ENCODE measurements around the gene KANK2.
A peak's percentile ranks its signal among the peaks of the same experiment; 100 is the strongest.

The KANK2 gene

DNA sequence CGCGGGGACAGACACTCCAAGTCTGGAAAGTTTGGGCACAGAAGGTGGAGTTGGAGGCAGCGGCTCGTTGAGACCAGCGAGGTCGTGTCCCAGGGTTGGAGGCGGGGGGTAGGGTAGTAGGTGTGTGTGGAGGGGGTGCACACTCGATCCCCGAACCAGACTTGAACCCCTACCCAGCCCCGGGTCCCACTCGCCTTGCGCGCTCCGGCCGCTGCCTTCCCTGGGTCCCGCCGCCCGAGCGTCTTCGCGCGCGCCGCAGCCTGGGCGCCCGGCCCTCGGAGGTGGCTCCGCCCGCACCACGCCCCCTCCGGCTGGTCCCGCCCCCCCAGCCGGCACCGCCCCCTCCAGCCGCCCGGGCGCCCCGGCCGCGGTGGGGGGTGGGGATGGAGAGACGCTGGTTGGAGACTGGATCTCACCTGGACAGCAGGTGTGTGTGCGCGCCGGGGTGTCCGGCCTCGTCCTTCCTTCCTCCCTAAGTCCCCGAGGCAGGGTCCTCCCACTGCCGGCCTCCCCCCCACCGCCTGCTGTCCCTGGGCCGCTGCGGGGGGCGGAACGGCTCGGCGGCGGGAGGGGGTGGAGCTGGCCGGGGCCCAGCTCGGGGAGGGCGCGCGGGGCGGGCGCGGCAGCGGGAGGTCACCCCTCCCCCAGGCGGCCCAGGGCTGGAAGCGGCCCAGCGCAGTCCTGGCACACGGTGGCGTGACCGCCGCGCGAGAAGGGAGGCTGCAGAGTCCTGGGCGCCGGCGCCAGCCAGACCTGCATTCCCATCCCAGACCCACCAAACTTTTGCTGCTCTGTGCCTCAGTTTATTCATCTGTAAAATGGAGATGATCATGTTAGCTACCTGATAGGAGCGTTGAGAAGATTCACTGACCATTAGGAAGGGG is at the start of gene KANK2:
Gene KANK2 (minus strand): TSS at position 255 of the 884 bp plus-strand sequence. CDS start 3,034 bp downstream, outside the sequence.
- Histone ChIP-seq H3K4me3 (ENCODE audit: low read depth in 1 of 5, low read length in 5 of 5) (peak within 1 kb of the TSS; percentile 89 to 94 (median 93)), H3K9ac (ENCODE audit: low read length in 5 of 5) (peak within 1 kb of the TSS; percentile 56 to 86 (median 80)), H3K4me1 (ENCODE audit: control insufficient read depth in 5 of 5, insufficient read depth in 5 of 5, low read length in 5 of 5) (peaks cover 4 to 63% (median 54%) of the 10 kb centered on the region in 5 donors), H3K9me3 (ENCODE audit: control insufficient read depth in 5 of 5, low read length in 5 of 5) (no peaks in the 10 kb centered on the region), H3K27ac (ENCODE audit: low read depth, low read length) (peak within 1 kb of the TSS; percentile 78), H3K36me3 (ENCODE audit: control insufficient read depth in 5 of 5, insufficient read depth in 5 of 5, low read length in 5 of 5) (peaks cover 0 to 56% (median 54%) of the 10 kb centered on the region in 5 donors), H3K27me3 (ENCODE audit: control insufficient read depth in 5 of 5, insufficient read depth in 4 of 5, low read length in 5 of 5) (no peaks in the 10 kb centered on the region)

DNA sequence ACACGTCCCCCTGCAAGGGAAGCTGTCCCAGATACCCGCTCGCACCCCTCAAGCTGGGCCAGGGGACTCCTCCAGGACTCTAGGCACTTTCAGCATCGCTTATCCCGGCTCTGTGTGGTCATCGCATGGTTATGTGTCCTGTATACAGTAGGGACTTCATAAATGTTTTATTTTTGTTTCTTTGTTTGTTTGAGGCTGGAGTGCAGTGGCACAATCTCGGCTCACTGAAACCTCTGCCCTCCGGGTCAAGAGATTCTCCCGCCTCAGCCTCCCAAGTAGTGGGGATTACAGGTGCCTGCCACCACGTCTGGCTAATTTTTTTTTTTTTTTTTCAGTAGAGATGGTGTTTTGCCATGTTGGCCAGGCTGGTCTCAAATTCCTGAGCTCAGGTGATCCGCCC is 49.6 kb upstream of the KANK2 start:
- peak overlapping the region; percentile 65 for H3K27ac ChIP-seq (ENCODE audit: low read depth, low read length)

DNA sequence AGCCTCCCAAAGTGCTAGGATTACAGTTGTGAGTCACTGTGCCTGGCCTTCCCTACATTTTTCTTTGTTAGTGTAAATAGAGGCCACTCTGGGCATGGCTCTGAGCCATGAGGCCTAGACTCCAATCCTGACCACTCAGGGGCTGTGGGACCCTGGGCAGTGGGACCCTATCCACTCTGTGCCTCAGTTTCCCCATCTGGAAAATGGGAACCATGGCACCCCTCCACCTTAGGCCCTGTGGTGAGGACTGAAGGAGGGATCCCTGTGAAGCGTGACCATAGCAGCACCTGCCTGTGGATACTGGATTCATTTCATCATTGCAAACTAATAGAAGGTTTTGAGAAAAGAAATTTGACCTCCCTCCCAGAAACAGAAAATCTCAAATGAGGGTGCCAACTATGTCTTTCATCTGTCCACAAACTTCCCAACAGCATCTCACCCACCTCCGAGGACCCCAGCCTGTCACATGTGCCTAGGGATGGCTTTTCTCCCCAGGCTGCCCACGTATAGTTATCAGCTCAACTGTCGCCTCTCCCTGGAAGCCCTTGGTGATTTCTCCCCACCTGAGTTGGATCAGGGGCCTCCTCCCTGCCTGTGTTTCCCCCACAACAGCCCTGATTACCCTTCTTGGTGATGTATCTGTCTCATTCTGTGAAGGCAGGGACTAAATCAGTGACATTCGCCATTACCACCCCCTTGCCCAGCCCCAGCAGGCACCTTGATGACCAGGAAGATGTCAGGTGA is 47.7 kb upstream of the KANK2 start:
- Histone ChIP-seq H3K4me3 (ENCODE audit: low read depth in 1 of 5, low read length in 5 of 5) (no peak overlapping the region), H3K9ac (ENCODE audit: low read length in 5 of 5) (no peak overlapping the region), H3K36me3 (ENCODE audit: control insufficient read depth in 5 of 5, insufficient read depth in 5 of 5, low read length in 5 of 5) (peaks cover 0 to 59% (median 47%) of the 10 kb centered on the region in 5 donors), H3K4me1 (ENCODE audit: control insufficient read depth in 5 of 5, insufficient read depth in 5 of 5, low read length in 5 of 5) (peaks cover 6 to 51% (median 39%) of the 10 kb centered on the region in 5 donors), H3K9me3 (ENCODE audit: control insufficient read depth in 5 of 5, low read length in 5 of 5) (no peaks in the 10 kb centered on the region), H3K27me3 (ENCODE audit: control insufficient read depth in 5 of 5, insufficient read depth in 4 of 5, low read length in 5 of 5) (no peaks in the 10 kb centered on the region), H3K27ac (ENCODE audit: low read depth, low read length) (peak overlapping the region; percentile 54)

More for the DNA sequence above, 49.6 kb upstream of the KANK2 start:
- Histone ChIP-seq H3K27me3 (ENCODE audit: control insufficient read depth in 5 of 5, insufficient read depth in 4 of 5, low read length in 5 of 5) (no peaks in the 10 kb centered on the region), H3K9ac (ENCODE audit: low read length in 5 of 5) (no peak overlapping the region), H3K4me1 (ENCODE audit: control insufficient read depth in 5 of 5, insufficient read depth in 5 of 5, low read length in 5 of 5) (peaks cover 6 to 42% (median 31%) of the 10 kb centered on the region in 5 donors), H3K36me3 (ENCODE audit: control insufficient read depth in 5 of 5, insufficient read depth in 5 of 5, low read length in 5 of 5) (peaks cover 2 to 64% (median 47%) of the 10 kb centered on the region in 5 donors), H3K4me3 (ENCODE audit: low read depth in 1 of 5, low read length in 5 of 5) (no peak overlapping the region), H3K9me3 (ENCODE audit: control insufficient read depth in 5 of 5, low read length in 5 of 5) (no peaks in the 10 kb centered on the region)

DNA sequence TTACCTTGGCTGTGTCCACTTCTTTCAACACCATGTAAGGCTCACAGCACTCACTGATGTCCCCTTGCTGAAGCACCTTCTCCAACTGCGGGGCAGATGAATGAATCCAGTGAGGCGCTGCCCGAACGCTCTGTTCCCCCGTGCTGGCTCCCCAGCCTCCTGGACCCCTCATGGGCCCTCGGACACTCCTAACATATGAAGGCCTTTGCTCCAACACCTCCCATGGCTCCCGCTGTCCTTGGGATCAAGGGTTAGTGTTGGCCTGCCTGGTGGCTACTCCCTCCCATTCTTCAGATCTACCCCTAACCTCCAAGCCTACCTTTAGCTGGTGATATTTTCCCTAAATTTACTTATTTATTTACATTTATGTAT is 46.4 kb upstream of the KANK2 start:
- peaks cover 6 to 63% (median 44%) of the 10 kb centered on the region in 5 donors for H3K4me1 ChIP-seq (ENCODE audit: control insufficient read depth in 5 of 5, insufficient read depth in 5 of 5, low read length in 5 of 5)
- peak overlapping the region; percentile 54 for H3K27ac ChIP-seq (ENCODE audit: low read depth, low read length)
- no peaks in the 10 kb centered on the region for H3K27me3 ChIP-seq (ENCODE audit: control insufficient read depth in 5 of 5, insufficient read depth in 4 of 5, low read length in 5 of 5)
- H3K9me3 ChIP-seq (ENCODE audit: control insufficient read depth in 5 of 5, low read length in 5 of 5), result peaks cover 0 to 6% (median 2%) of the 10 kb centered on the region in 5 donors
- peaks cover 0 to 67% (median 57%) of the 10 kb centered on the region in 5 donors for H3K36me3 ChIP-seq (ENCODE audit: control insufficient read depth in 5 of 5, insufficient read depth in 5 of 5, low read length in 5 of 5)
- H3K4me3 ChIP-seq (ENCODE audit: low read depth in 1 of 5, low read length in 5 of 5), result peak overlapping the region in 2 of 5 donors; percentile 24 to 26
- peak overlapping the region in 1 of 5 donors; percentile 30 for H3K9ac ChIP-seq (ENCODE audit: low read length in 5 of 5)

DNA sequence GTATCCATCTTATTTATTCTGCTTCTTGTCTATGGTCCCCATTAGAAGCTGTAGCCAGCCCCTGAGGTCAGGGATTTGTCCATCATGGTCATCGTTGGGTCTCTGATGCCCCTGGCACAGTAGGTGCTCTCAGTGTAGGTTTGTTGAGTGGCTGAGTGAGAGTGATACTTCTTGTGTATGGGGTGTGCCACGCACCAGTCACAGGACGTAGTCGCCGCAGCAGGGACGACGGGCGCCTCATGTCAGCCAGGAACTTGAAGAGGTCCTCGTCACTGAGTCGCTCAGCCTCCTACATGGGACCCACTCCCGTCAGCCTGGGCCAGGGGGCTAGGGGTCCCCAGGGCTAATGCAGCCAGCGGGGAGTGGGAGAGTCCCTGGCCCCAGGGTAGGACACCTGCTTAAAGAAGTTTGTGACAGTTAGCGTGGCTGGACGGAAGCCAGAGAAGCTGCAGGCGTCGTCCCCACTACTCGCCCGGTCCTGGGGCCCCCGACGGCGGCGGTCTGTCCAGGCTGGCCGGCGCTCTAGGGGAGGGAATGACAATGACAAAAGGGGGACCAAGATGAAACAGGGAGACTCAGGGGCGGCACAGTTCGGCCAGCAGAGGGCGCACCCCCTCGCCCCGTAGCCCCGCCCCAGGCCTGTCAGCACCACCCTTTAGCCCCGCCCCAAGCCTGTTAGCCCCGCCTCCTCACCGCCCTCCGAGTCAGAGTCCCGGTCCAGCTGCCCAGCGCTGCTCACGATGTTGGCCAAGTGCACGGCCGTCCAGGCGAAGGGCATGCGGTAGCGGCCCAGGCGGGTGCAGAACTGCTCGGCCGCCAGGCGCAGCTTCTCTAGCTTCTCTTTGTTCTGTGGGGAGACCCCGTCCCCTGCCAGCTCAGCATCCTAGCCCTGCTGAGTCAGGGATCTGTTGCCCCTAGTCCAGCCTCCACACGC is 45.8 kb upstream of the KANK2 start:
- Histone ChIP-seq H3K27ac (ENCODE audit: low read depth, low read length) (peak overlapping the region; percentile 60), H3K27me3 (ENCODE audit: control insufficient read depth in 5 of 5, insufficient read depth in 4 of 5, low read length in 5 of 5) (no peaks in the 10 kb centered on the region), H3K4me3 (ENCODE audit: low read depth in 1 of 5, low read length in 5 of 5) (peak overlapping the region in 2 of 5 donors; percentile 24 to 26), H3K36me3 (ENCODE audit: control insufficient read depth in 5 of 5, insufficient read depth in 5 of 5, low read length in 5 of 5) (peaks cover 0 to 68% (median 57%) of the 10 kb centered on the region in 5 donors), H3K4me1 (ENCODE audit: control insufficient read depth in 5 of 5, insufficient read depth in 5 of 5, low read length in 5 of 5) (peaks cover 6 to 65% (median 42%) of the 10 kb centered on the region in 5 donors), H3K9ac (ENCODE audit: low read length in 5 of 5) (no peak overlapping the region), H3K9me3 (ENCODE audit: control insufficient read depth in 5 of 5, low read length in 5 of 5) (peaks cover 0 to 11% (median 4%) of the 10 kb centered on the region in 5 donors)

DNA sequence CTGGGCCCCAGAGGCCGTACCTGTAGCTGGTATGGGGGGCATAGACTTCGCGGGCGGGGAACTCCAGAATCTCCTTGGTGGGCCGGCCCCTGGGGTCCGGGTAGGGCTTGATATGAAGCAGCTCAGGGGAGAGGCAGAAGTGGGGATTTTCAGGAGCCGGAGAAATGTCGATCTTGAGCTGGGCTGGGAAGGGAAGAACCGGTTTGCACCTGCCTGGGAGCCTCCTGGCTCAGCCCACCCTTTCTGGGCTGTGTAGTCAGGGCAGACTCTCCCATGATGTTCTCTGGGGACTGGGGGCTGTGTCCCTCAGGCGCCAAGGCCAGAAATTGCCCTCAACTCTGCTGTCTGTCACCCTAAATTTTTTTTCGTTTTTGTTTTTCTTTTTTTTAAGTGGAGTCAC is 44.7 kb upstream of the KANK2 start:
- Histone ChIP-seq H3K4me3 (ENCODE audit: low read depth in 1 of 5, low read length in 5 of 5) (no peak overlapping the region), H3K36me3 (ENCODE audit: control insufficient read depth in 5 of 5, insufficient read depth in 5 of 5, low read length in 5 of 5) (peaks cover 0 to 69% (median 60%) of the 10 kb centered on the region in 5 donors), H3K4me1 (ENCODE audit: control insufficient read depth in 5 of 5, insufficient read depth in 5 of 5, low read length in 5 of 5) (peaks cover 2 to 62% (median 36%) of the 10 kb centered on the region in 5 donors), H3K27me3 (ENCODE audit: control insufficient read depth in 5 of 5, insufficient read depth in 4 of 5, low read length in 5 of 5) (no peaks in the 10 kb centered on the region), H3K27ac (ENCODE audit: low read depth, low read length) (peak overlapping the region; percentile 46), H3K9ac (ENCODE audit: low read length in 5 of 5) (no peak overlapping the region), H3K9me3 (ENCODE audit: control insufficient read depth in 5 of 5, low read length in 5 of 5) (peaks cover 0 to 11% (median 4%) of the 10 kb centered on the region in 5 donors)

DNA sequence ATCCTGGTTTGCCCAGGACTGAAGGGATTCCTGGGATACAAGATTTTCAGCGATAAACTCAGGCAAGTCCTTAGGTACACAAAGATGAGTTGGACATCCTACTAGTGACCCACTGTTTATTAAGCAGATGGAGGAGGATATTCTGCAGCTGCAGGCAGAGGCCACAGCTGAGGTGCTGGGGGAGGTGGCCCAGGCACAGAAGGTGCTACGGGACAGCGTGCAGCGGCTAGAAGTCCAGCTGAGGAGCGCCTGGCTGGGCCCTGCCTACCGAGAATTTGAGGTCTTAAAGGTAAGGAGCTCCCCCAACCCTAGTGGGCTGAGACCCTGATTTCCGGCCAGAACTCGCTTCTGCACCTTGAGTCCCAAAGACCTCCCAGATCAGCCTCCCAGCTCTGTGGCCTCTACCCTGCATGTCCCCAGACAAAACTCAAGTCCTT is 42.7 kb upstream of the KANK2 start:
- peaks cover 0 to 68% (median 68%) of the 10 kb centered on the region in 5 donors for H3K36me3 ChIP-seq (ENCODE audit: control insufficient read depth in 5 of 5, insufficient read depth in 5 of 5, low read length in 5 of 5)
- peak overlapping the region; percentile 67 for H3K27ac ChIP-seq (ENCODE audit: low read depth, low read length)
- no peak overlapping the region for H3K9ac ChIP-seq (ENCODE audit: low read length in 5 of 5)
- no peaks in the 10 kb centered on the region for H3K27me3 ChIP-seq (ENCODE audit: control insufficient read depth in 5 of 5, insufficient read depth in 4 of 5, low read length in 5 of 5)
- H3K9me3 ChIP-seq (ENCODE audit: control insufficient read depth in 5 of 5, low read length in 5 of 5), result peaks cover 0 to 11% (median 4%) of the 10 kb centered on the region in 5 donors
- peaks cover 2 to 77% (median 49%) of the 10 kb centered on the region in 5 donors for H3K4me1 ChIP-seq (ENCODE audit: control insufficient read depth in 5 of 5, insufficient read depth in 5 of 5, low read length in 5 of 5)
- peak overlapping the region in 1 of 5 donors; percentile 19 for H3K4me3 ChIP-seq (ENCODE audit: low read depth in 1 of 5, low read length in 5 of 5)

DNA sequence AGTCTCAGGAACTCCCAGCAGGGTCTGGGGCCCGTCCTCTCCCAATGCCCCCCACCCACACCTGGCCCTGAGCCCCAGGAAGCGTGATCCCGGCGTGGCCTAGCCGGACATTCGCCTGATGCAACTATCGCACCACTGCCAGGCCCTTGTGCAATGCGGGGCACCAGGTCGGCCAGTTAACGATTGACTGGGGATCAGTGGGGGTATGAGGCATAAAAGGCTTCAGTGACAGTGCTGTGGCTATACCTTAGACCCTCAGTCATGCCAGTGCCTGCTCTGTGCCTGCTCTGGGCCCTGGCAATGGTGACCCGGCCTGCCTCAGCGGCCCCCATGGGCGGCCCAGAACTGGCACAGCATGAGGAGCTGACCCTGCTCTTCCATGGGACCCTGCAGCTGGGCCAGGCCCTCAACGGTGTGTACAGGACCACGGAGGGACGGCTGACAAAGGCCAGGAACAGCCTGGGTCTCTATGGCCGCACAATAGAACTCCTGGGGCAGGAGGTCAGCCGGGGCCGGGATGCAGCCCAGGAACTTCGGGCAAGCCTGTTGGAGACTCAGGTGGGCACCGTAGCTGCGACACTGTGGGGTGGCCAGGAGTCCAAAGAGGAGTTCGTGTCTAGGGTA is 42.1 kb upstream of the KANK2 start, which contains the start of gene ANGPTL8:
Gene ANGPTL8 (plus strand): TSS at position 243 of the 624 bp plus-strand sequence. CDS start 19 bp downstream, at position 262.
- H3K9ac ChIP-seq (ENCODE audit: low read length in 5 of 5), result no peak within 1 kb of the TSS
- peaks cover 0 to 69% (median 68%) of the 10 kb centered on the region in 5 donors for H3K36me3 ChIP-seq (ENCODE audit: control insufficient read depth in 5 of 5, insufficient read depth in 5 of 5, low read length in 5 of 5)
- no peaks in the 10 kb centered on the region for H3K27me3 ChIP-seq (ENCODE audit: control insufficient read depth in 5 of 5, insufficient read depth in 4 of 5, low read length in 5 of 5)
- H3K27ac ChIP-seq (ENCODE audit: low read depth, low read length), result peak within 1 kb of the TSS; percentile 67
- peaks cover 2 to 77% (median 49%) of the 10 kb centered on the region in 5 donors for H3K4me1 ChIP-seq (ENCODE audit: control insufficient read depth in 5 of 5, insufficient read depth in 5 of 5, low read length in 5 of 5)
- peak within 1 kb of the TSS in 1 of 5 donors; percentile 19 for H3K4me3 ChIP-seq (ENCODE audit: low read depth in 1 of 5, low read length in 5 of 5)
- H3K9me3 ChIP-seq (ENCODE audit: control insufficient read depth in 5 of 5, low read length in 5 of 5), result peaks cover 0 to 11% (median 4%) of the 10 kb centered on the region in 5 donors

All from subcutaneous abdominal adipose tissue (tissue), 5 donors.